Neural cell (in vitro differentiated cells): ENCODE results near the gene RAI14.

Source experiments
- CTCF ChIP-seq: fragments of 450-650 bp; IDR thresholded peaks from 2 replicates; pipeline ENCODE4 v1.5.1; 2014; ENCODE audit warnings: antibody characterized with exemption, mild to moderate bottlenecking, moderate library complexity; ENCODE audit not compliant: poor library complexity, severe bottlenecking
- EP300 ChIP-seq: fragments of 450-650 bp; conservative IDR thresholded peaks from 2 replicates; pipeline ENCODE4 v1.6.1; 2014; ENCODE audit warnings: antibody characterized with exemption, mild to moderate bottlenecking, moderate library complexity; ENCODE audit not compliant: poor library complexity, severe bottlenecking
- EZH2 ChIP-seq: fragments of 200-600, 300-800 bp; shearing (Covaris generic), sonication (generic); IDR thresholded peaks from 2 replicates; pipeline ENCODE4 v1.6.1; 2014; ENCODE audit warnings: antibody characterized with exemption, low read length, borderline replicate concordance, mild to moderate bottlenecking; ENCODE audit not compliant: insufficient read depth, poor library complexity, severe bottlenecking
- POLR2AphosphoS5 ChIP-seq: IDR thresholded peaks from 2 replicates; pipeline ENCODE4 v1.6.1; 2012
- RAD21 ChIP-seq: fragments of 450-650 bp; conservative IDR thresholded peaks from 2 replicates; pipeline ENCODE4 v1.6.1; 2014; ENCODE audit warnings: antibody characterized with exemption, mild to moderate bottlenecking, moderate library complexity
- REST ChIP-seq: IDR thresholded peaks from 2 replicates; pipeline ENCODE4 v1.6.1; 2012; ENCODE audit warnings: borderline replicate concordance
- TAF1 ChIP-seq: IDR thresholded peaks from 2 replicates; pipeline ENCODE4 v1.6.1; 2012; ENCODE audit warnings: low read depth

DNA sequence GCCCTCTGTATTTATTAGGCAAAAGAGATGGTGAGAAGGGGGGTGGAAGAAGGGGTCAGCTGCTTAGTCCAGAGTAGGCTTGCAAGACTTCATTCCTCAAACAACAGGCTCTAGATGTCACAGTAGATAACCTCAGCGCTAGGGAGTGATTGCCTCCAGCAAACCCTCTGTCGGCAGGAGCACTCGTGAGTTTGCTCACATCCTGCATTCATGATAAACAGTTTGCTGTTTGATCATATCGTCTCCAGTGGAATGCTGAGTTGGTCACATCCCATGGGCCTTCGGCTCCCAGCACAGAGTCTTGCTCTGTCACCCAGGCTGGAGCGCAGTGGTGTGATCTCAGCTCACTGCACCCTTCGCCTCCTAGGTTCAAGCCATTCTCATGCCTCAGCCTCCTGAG lies 186.4 kb downstream of the RAI14 start:
- no peak for TF ChIP-seq POLR2AphosphoS5
- TF ChIP-seq CTCF = no peak
- no peak for TF ChIP-seq RAD21
- TF ChIP-seq TAF1 = no peak
- TF ChIP-seq EP300 = no peak
- no peak for TF ChIP-seq EZH2
- TF ChIP-seq REST = no peak
